ENCODE data around the gene GABRE.

- no peak for TF ChIP-seq CTCF (IDR thresholded peaks at IDR 0.05; ENCODE audit: poor library complexity, severe bottlenecking)
- TF ChIP-seq EZH2 (IDR thresholded peaks at IDR 0.05; ENCODE audit: borderline replicate concordance, insufficient read depth, low read length, poor library complexity, severe bottlenecking) = no peak
- TF ChIP-seq TAF1 (IDR thresholded peaks at IDR 0.05; ENCODE audit: low read depth) = no peak
- TF ChIP-seq REST (IDR thresholded peaks at IDR 0.05; ENCODE audit: borderline replicate concordance) = no peak
- TF ChIP-seq POLR2AphosphoS5 (IDR thresholded peaks at IDR 0.05) = no peak
- no peak for TF ChIP-seq SMC3 (conservative IDR thresholded peaks at IDR 0.05; ENCODE audit: poor library complexity)
- no peak for TF ChIP-seq RAD21 (conservative IDR thresholded peaks at IDR 0.05)
Measured at GRCh38 chrX:151985531-151985930, 11.1 kb upstream of the GABRE start.

Data from neural cell (in vitro differentiated cells).